ENCODE measurements around the gene RASGRF1.

DNA sequence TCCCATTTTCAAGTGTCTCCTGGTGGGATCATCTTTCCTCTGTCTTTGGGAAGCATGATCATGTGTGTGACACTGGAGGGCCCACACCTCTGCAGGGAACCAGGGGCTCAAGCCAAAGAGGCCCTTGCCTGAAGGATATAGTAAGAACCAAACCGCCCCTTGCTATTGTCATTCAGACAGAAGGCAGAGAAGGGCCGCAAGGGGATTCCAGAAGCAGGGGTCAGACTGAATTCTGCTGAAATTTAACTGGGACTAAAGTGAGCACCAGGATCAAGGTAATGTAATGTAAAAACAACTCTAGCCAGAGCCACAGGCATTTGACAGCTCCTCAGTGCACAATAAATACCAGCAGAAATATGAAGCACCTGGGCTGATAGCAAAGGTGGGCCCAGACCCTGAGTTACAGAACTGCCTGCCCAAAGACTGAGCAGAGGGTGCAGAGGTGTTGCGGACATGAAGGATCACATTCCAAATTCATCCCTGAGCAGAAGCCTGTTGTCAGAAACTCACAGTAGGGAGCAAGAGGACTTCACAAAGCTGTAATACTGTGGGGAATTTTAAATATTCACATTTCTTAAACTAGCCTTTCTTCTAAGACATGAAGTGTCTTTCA lies 46.0 kb upstream of the RASGRF1 start:
- TF ChIP-seq POLR2AphosphoS5 (IDR thresholded peaks at IDR 0.05; ENCODE audit: borderline replicate concordance, low read depth, low read length) = no peak
- no peak for TF ChIP-seq EZH2 (IDR thresholded peaks at IDR 0.05)

All from SK-N-MC (cell line).